H1 (cell line): ENCODE results near the gene SMC2. TPM values are rescaled to one million over a fixed set of nuclear protein-coding genes. Genes with fewer than 3 reads are reported as not detected.

Experiments used
- NANOG ChIP-seq: IDR thresholded peaks from 2 replicates; pipeline ENCODE4 v1.6.1; 2011; ENCODE audit warnings: low read length, low read depth, mild to moderate bottlenecking, inconsistent platforms; ENCODE audit not compliant: insufficient read depth, poor library complexity, severe bottlenecking
- SIX5 ChIP-seq: IDR thresholded peaks from 2 replicates; pipeline ENCODE4 v1.6.1; 2011; ENCODE audit warnings: mild to moderate bottlenecking, low read depth, low read length
- TAF7 ChIP-seq: optimal IDR thresholded peaks from 2 replicates; pipeline ENCODE3; 2011; ENCODE audit warnings: low read depth, mild to moderate bottlenecking, inconsistent platforms, low read length, moderate library complexity, borderline replicate concordance
- polyA plus RNA-seq, 7 experiments: library from polyadenylated mRNA; depleted of rRNA in 3 of 7; stranded (reverse) in 5 of 7; unstranded in 2 of 7; fragments of >200 nt in 5 of 7; fragments of 200-250 nt in 2 of 7; gene quantifications; 1 replicate in 5 of 7; 2 replicates in 1 of 7; 4 replicates in 1 of 7; pipeline versions ENCODE4 v1.2.1 to v1.2.3, GENCODE V29; 2011 to 2013; ENCODE audit warnings: missing spikeins in 2 of 7, mixed read lengths in 2 of 7
- total RNA-seq: library from RNA; stranded (reverse); fragmentation: NEBNext Ultra II Directional; extraction: Animal tissue kit (Norgen Biotek cat#: 25700); gene quantifications from 2 replicates; pipeline ENCODE4 v1.2.1, GENCODE V29; 2021

SMC2 gene
- total and polyA plus RNA-seq, 2 of the 8 experiments (the other 6 are each of a cell fraction or from before 2014, with no cell fraction given) = 7.5 to 39.8 TPM

DNA sequence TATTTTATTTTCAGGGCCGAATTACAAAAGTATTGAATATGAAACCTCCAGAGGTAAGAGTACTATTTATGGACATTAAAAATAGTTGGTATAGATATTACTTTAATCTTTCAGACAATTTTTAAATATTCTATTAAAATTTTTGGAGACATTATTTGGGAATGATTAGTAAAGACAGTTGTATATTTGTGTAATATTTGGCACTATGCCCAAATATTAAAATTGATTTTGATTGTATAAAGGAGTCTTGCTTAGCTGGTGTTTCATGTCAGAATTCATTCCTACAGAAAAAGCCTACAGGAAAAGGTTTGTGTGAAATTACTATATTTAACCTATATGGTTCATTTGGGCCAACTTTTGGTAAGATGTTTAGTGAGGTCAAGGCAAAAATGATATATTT, 5.5 kb downstream of the SMC2 start (continued):
- TF ChIP-seq TAF7 (no peak), NANOG (no peak), SIX5 (no peak)
- TF ChIP-seq, all 59 proteins: peak for 0
